Heart left ventricle (tissue), 13 donors: ENCODE measurements around the gene VPS13A.

Experiments
- CTCF ChIP-seq, 12 donors: fragments of 200-600 bp; sonication (generic) in 4 of 12; IDR thresholded peaks; one replicate each; pipeline versions ENCODE4 v1.5.0 to v1.8.0; 2018 to 2022; ENCODE audit warnings: antibody characterized with exemption in 12 of 12, mild to moderate bottlenecking in 5 of 12
- POLR2A ChIP-seq, 2 donors: fragments of 450-650 bp; IDR thresholded peaks; one replicate each; pipeline ENCODE4 v1.6.1; 2017; ENCODE audit warnings: antibody characterized with exemption in 2 of 2, mild to moderate bottlenecking in 2 of 2, moderate library complexity in 2 of 2
- donor health status: ischemic (EF 13 %, LVEDD 7.1; RV severe dilation, severe dysfunction).
- donor health status: DM: no; HTN: yes; CAD: no.
- donor health status: DM: no; HTN: no; CAD: no.
- donor health status: ischemic (EF 25% LVEDD 6.9; RV normal size, moderate dysfunction).
- donor health status: ischemic (EF 25% LVEDD 5.7; RV mildly dilated, moderate dysfunction).
- donor health status: ischemic (EF 35%, LVEDD 5.7; RV mildly dilated, moderate dysfunction).
- donor health status: nonischemic (EF 11% LVEDD 7.7; RV severe dilation, severe dysfunction).
- donor health status: DM: yes; HTN: yes; CAD: no.
- donor health status: PGD.
- donor health status: ischemic (EF 29% LVEDD 5.4; RV normal size, mild dysfunction).
- donor health status: nonischemic (EF 23%, LVEDD 6.1; RV moderate dilation, normal function).

- no peak for TF ChIP-seq CTCF (IDR thresholded peaks at IDR 0.05)
- no peak for TF ChIP-seq POLR2A (IDR thresholded peaks at IDR 0.05)
Measured at GRCh38 chr9:77427256-77427927, 250.1 kb downstream of the VPS13A start.
